GM21390 (cell line): ENCODE results near the gene ADAMTS1.
"Not testable (repeated sequence)": the region's sequence is repeated elsewhere in the genome, so short reads cannot be mapped to it uniquely, and the experiment has no call there.

Experiments used
- ATAC-seq: cut with Tn5 transposase; IDR thresholded peaks from one replicate; pipeline ENCODE4 v1.9.1; 2021; ENCODE audit not compliant: unreplicated experiment

ADAMTS1 gene

GRCh38 chr21:26845066-26845758 is at the start of gene ADAMTS1:
Gene ADAMTS1, minus strand, starts transcription at chr21:26845409. Its CDS starts 455 bp downstream, at chr21:26844954.
- ATAC-seq: no peak

- ATAC-seq: no peak
Observed at GRCh38 chr21:26892151-26892550, 46.9 kb upstream of the ADAMTS1 start.

GRCh38 chr21:26888931-26889330 is 43.7 kb upstream of the ADAMTS1 start:
- ATAC-seq: no peak

- ATAC-seq: no peak
Observed at GRCh38 chr21:26888256-26888655, 43.0 kb upstream of the ADAMTS1 start.

- ATAC-seq: no peak
Observed at GRCh38 chr21:26887251-26887650, 42.0 kb upstream of the ADAMTS1 start.

- ATAC-seq: no peak
Observed at GRCh38 chr21:26884436-26884835, 39.2 kb upstream of the ADAMTS1 start.

- ATAC-seq: no peak
Observed at GRCh38 chr21:26883768-26884167, 38.6 kb upstream of the ADAMTS1 start.

GRCh38 chr21:26881504-26882228 is 36.5 kb upstream of the ADAMTS1 start:
- no peak for ATAC-seq

- ATAC-seq: no peak
Observed at GRCh38 chr21:26877018-26877417, 31.8 kb upstream of the ADAMTS1 start.

GRCh38 chr21:26874347-26874746 is 29.1 kb upstream of the ADAMTS1 start:
- ATAC-seq: no peak

- ATAC-seq: no peak
Observed at GRCh38 chr21:26865857-26866256, 20.6 kb upstream of the ADAMTS1 start.

GRCh38 chr21:26856871-26857350 is 11.7 kb upstream of the ADAMTS1 start:
- not testable (repeated sequence) for ATAC-seq

GRCh38 chr21:26854695-26855094 is 9.5 kb upstream of the ADAMTS1 start:
- not testable (repeated sequence) for ATAC-seq

GRCh38 chr21:26852423-26852822 is 7.2 kb upstream of the ADAMTS1 start:
- no peak for ATAC-seq

GRCh38 chr21:26851109-26851944 is 6.1 kb upstream of the ADAMTS1 start:
- no peak for ATAC-seq

- no peak for ATAC-seq
Observed at GRCh38 chr21:26850116-26850643, 5.0 kb upstream of the ADAMTS1 start.

- no peak for ATAC-seq
Observed at GRCh38 chr21:26849428-26850115, 4.4 kb upstream of the ADAMTS1 start.

- ATAC-seq: no peak
Observed at GRCh38 chr21:26847921-26848320, 2.7 kb upstream of the ADAMTS1 start.

GRCh38 chr21:26847002-26847401 is 1.8 kb upstream of the ADAMTS1 start:
- no peak for ATAC-seq

- ATAC-seq: no peak
Observed at GRCh38 chr21:26846036-26846931, 1.1 kb upstream of the ADAMTS1 start.
